NCI-H1092 (cell line): ENCODE measurements around the gene GATC.

Experiments used
- DNase-seq: peaks from one replicate; lab custom pipeline; 2025; lab: John Stamatoyannopoulos, UW

GATC gene, protein sequence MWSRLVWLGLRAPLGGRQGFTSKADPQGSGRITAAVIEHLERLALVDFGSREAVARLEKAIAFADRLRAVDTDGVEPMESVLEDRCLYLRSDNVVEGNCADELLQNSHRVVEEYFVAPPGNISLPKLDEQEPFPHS

DNA sequence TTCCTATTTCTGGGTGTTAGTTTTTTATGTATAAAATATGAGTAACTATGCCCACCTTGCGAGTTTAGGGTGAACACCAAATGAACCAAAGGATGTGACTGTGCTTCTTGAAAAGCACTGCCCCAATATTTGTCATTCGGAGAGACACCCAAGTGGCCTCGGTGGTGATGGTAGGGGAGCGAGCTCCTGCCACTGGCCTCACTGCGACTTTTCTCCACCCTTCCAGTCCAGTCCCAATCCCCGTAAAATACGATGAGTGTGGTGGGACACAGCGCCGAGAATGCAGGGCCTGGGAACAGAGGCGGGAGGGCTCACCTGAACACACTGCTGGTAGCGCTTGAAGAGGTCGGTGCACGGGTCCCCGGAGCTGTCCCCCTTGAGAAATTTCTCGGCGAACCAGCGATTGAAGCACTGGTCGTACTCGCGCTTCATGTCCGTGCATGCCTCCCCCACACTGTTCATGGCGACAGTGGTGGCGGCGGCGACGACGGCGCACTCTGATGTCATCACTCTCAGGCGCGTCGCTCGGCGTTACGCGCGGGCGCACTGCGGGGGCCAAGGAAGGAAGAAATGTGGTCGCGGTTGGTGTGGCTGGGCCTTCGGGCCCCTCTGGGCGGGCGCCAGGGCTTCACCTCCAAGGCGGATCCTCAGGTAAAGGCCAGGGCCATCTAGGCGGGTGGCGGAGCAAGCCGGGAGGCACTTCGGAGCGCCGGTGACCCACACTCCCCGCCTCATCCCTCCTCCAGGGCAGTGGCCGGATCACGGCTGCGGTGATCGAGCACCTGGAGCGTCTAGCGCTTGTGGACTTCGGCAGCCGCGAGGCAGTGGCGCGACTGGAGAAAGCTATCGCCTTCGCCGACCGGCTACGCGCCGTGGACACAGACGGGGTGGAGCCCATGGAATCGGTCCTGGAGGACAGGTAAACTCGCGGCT lies at the start of gene GATC, which contains the start of gene TRIAP1:
TSS of gene GATC (plus strand) at position 534 of the 933 bp plus-strand sequence. CDS start at position 571, 37 bp downstream.
TSS of gene TRIAP1 (minus strand) at position 474 of the 933 bp plus-strand sequence. CDS start at position 462, 12 bp downstream.
- peak; percentile 54 for DNase-seq

DNA sequence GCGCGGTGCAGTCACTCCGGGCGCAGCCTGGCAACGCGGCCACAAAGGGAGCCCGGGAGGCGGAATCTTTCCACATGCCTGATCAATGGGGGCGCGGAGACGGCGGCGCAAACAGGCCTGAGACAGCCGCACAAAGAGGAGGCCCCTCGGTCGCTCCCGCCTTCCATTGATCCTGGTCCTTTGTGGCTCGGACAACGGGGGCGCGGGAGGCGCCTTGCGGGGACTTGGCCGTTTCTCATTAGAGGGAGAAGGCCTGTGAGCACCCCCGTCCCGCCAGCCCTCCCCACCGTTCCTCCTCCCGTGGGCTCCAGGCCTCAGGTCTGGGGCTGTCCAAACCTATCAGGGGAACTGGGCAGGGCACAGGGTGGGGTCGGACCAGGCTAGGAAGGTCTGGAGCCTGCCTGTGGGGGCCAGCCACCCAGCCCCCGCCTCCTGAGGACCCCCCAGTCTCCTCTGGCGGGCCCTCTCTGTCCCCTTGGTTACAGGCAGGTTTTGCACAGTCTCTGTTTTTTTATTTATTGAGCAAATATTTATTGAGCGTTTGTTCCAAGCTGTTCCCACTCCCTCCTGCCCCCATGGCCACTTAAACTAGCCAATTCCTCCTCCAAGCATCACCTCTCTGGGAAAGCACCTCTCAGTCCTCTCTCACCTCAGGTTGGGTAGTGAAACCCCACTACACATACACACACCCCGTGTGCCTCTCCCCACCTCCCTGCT lies 48.3 kb upstream of the GATC start:
- no peak for DNase-seq

DNA sequence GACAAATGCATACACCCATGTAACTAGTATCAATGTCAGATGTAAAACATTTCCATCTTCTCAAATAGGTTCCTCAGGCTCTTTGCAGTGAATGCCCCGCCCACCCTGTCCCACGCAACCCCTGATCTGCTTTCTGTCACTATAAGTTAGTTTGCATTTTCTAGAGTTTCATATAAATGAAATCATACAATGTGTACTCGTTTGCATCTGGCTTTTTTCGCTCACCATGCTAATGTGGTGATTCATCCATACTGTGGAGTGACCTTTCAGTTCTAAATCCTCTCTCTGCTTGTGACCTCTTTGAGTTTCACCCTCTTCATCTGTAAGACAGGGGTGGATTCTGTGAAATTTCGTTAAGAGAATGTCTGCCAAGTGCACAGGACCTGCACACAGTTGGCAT lies 46.7 kb upstream of the GATC start:
- DNase-seq = no peak

DNA sequence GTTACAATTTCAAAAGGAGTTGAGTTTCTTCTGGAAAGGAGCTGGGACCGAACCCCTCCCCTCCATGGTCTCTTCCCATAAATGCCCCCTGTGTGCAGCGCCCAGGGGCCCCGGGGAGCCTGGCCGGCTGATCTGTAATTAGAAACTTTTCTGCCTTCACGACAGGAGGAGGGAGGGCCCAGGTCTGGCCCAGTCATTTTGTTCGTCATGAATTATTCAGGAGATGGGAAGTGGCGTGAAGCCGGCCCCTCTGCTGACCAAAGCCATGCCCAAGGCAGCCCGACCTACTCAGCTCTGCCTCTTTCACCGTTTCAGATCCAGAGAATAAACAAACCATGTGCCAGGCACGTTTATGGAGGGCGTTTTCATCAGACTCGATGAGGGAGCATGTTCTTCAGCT lies 44.0 kb upstream of the GATC start:
- no peak for DNase-seq

DNA sequence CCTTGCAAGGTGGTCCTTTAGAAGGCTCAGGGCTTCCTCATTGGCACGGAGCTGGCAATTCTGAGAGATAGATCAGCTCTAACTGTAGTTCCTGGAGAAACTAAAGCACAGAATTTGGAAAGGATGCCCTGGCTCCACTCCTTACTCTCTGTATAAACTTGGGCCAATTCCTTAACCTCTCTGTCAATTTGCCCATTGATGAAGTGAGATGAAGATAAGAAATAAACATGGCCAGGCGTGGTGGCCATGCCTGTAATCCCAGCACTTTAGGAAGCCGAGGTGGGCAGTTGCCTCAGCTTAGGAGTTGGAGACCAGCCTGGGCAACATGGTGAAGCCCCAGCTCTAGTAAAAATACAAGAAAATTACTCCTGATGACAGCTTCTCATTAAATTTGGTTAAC lies 42.4 kb upstream of the GATC start:
- DNase-seq = no peak

DNA sequence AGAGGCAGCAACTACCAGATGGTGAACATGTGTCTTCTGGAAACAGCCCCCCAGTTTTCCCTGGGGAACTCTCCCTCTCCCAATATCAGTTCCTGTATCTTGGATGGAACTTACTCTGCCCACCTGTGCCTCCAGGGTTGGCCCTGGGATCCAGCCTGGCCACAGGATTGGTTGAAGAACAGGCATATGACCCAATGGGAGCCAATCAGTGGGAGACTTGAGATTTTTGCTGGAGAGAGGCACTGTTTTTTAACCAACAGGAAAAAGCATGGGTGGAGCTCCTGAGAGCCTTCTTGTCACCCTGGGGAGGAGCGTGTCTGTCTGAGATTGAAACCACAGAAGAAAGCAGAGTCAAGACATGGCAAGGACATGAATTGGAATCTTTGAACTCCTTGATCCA lies 42.0 kb upstream of the GATC start:
- no peak for DNase-seq

DNA sequence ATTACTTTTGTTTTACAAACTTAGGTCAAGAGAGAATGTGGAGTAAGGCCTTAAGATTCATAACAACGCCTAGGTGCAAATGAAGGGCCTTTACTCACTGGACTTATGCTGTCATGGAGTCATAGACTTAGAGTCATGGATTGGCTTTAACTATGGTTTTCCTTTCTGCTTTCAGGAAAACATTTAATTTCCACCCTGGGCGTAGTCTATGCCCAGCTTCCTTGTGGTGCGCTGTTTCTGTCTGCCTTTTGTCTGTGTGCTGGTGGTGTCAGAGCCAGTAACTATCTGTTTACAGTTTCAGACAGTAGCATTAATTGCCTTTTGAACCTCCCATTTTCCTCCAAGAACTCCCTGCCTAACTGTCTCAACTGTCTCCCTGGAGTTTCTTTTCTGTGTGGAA lies 40.2 kb upstream of the GATC start:
- no peak for DNase-seq

DNA sequence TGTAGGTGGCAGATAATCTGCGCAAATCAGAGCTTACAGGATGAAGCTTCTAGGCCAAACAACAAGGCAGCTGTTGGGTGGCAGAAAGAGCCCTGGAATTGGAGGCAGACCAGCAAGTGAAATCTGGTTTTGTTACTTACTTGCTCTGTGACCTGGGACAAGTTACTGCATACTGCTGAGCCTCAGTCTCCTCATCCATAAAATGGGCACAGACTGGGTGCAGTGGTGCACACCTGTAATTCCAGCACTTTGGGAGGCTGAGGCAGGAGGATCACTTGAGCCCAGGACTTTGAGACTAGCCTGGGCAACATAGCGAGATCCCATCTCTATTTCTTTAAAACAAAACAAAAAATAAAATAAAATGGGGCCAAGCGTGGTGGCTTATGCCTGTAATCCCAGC lies 39.7 kb upstream of the GATC start:
- DNase-seq = no peak

DNA sequence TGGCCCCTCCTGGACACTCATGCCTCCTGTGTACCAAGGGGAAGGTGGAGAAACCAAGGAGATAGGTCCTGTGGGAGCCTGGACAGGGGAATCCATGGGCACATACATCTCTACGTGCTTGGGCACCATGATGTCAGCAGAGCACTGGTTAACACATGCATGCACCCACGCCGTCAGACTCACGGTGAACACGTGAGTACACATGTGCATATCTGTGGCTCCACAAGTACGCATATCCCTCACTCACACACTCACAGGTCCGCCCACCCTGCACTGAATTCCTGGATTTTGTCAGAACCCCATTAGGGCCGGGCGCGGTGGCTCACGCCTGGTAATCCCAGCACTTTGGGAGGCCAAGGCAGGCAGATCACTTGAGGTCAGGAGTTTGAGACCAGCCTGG lies 37.5 kb upstream of the GATC start:
- DNase-seq = no peak

DNA sequence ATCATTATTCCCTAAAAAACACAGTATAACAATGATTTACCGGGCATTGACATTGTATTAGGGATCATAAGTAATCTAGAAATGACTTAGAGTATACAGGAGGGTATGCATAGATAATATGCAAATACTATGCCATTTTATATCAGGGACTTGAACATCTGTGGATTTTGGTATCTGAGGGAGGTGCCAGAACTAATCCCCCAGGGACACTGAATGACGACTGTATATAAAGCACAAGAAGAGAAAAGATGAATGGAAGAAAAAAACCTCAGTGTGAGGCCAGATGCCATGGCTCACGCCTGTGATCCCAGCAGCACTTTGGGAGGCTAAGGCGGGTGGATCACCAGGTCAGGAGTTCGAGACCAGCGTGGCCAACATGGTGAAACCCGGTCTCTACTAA lies 33.8 kb upstream of the GATC start:
- no peak for DNase-seq

DNA sequence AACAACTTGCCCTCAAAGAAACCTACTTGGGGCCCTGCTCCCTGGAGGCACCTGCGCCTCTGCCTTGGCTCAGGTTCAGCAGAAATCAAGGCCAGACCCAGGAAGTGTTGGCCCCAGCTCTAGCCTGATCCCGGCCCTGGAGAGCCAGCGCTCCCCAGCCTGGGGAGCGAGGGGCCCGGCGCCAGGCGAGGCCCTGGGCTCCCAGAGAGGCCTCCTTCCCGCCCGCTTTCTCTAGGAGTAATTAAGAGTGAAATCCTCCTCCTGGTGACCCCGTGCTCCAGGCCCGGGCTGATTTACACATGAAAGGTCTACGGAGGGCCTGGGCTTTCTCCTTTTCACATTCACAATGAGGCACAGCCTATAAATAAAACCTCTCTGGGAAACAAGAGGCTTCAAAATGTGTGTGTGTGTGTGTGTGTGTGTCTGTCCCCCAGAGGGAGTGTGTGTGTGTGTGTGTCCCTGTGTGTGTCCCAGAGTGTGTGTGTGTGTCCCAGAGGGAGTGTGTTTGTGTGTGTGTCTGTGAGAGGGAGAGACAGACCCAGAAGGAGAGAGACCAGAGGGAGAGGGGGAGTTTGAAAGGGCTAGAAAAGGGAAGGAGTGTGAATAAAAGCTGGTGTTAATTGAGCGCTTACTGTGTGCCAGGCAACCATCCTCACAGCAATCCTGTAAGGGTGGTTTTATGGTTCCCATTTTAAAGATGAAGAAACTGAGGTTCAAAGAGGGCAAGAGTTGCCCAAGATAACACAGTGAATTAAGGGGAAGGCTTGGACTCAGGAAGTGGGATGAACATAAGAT lies 32.1 kb upstream of the GATC start:
- DNase-seq = peak; percentile 9

DNA sequence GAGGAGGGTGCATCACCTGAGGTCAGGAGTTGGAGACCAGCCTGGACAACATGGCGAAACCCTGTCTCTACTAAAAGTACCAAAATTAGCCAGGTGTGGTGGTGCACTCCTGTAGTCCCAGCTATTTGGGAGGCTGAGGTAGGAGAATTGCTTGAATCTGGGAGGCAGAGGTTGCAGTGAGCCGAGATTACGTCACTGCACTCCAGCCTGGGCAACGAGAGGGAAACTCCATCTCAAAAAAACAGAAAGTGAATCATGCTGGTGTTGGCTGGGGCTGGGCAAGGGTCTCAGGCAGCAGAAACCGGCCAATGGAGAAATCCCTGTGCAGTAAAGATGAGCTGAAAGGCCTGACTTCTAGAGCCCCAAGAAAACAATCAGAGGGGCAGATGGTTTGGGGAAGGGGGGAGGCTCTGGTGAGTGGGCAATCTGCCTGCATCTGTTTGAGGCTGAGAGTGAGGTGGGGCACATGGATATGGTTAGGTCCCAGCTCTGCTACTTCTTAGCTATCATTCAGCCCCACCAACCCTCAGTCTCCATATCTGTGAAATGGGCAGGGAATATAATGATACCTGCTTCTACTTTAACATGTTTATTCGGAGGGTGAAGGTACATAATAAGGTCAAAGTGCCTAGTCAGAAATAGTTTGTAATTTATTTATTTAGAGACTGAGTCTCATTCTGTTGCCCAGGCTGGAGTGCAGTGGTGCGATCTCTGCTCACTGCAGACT lies 29.6 kb upstream of the GATC start:
- no peak for DNase-seq

DNA sequence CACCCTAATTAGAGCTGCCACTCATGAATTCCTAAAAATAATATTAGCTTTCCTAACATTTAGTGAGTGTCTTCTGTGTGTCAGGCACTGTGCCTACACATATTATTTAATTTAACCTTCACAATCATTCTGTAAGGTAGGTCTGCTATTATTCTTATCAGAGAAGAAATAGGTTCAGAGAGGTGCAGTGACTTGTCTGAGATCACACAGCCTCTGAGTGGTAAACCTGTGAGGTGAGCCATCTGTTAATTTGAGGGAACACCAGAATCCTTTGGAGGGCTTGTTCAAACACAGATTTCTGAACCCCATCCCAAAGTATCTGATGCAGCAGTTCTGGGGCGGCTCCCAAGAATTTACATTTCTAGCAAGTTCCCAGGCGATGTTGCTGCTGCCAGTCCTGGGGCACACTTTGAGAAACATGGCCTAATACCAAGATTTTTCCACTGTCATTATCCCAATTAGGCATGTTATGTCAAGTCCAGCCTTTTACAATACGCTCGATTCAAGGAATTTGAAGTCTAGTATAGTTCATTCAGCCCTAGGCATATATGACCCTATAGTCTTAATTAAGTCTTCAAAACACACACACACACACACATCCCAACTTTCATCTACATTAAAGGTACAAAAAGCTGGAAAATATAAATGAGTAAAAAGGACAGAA lies 28.2 kb upstream of the GATC start:
- no peak for DNase-seq

DNA sequence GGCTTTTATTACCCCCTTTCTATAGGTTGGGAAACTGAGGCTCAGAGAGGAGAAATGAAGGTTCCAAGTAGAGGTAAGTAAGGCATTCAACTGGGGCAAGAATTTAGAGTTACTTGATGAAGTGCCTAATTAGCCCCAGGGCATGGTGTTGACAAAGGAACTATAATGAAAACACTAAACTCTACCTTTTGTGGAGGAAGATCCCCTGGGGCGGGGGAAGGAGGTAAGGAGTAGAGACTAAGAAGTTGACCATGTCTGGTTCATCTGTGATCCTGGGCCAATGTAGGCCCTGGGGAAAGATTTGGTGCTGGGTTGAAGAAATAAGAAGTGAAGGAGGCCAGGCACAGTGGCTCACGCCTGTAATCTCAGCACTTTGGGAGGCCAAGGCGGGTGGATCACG lies 24.5 kb upstream of the GATC start:
- no peak for DNase-seq

DNA sequence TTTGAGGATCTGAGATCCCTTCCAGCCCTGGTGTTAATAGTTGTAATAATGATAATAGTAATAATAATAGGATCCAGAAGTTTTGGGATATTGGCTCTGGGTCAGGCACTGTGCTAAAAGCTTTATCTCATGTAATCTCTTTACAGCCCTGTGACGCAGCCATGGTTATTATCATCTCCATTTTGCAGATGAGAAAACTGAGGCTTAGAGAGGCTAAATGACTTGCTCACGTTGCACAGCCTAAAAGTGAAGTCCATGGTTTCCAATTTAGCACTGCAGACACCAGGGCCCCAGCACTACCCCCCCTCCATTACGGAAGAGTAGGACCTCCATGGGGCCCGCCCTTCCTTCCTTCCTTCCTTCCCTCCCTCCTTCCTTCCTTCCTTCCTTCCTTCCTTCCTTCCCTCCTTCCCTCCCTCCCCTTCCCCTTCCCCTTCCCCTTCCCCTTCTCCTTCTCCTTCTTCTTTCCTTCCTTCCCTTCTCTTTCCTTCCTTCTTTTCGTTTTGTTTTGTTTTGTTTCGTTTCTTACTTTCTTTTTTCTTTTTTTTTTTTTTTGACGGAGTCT lies 23.3 kb upstream of the GATC start:
- no peak for DNase-seq

DNA sequence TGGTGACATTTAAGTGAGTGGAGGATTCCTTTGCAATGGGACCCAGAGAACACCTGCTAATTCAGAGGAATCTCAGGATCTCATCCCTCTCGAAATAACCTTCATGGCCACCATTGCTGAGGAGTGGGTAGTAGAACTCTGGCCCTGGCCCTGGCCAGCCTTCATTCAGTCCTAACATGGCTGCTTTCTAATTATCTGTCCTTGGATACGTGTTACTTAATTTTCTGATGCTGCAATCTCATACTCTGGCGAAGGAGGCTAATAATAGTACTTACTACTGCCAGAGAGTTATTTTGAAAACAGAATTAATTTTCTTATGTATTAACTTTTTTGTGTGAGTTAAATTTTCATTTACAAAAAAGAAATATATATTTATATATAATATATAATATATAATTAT lies 20.4 kb upstream of the GATC start:
- DNase-seq = no peak

DNA sequence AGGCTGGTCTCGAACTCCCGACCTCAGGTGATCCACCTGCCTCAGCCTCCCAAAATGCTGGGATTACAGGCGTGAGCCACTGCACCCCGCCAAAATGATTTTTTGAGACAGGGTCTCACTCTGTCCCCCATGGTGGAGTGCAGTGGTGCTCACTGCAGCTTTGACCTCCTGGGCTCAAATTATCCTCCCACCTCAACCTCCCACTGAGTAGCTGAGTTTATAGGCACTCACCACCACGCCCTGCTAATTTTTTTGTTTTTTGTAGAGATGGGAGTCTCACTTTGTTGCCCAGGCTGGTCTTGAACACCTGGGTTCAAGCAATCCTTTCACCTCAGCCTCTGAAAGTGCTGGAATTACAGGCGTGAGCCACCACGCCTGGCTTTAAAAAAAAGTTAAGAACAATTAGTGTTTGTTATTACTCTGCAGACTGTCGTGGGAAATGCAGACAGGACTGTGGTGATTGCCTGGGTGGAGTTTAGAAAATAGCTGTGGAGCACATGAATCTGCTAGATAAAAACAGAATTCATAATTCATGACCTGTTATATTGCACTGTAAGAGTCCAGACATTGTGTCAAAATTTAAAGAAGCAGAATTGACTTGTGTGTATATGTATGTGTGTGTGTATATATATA lies 17.5 kb upstream of the GATC start:
- DNase-seq = no peak

DNA sequence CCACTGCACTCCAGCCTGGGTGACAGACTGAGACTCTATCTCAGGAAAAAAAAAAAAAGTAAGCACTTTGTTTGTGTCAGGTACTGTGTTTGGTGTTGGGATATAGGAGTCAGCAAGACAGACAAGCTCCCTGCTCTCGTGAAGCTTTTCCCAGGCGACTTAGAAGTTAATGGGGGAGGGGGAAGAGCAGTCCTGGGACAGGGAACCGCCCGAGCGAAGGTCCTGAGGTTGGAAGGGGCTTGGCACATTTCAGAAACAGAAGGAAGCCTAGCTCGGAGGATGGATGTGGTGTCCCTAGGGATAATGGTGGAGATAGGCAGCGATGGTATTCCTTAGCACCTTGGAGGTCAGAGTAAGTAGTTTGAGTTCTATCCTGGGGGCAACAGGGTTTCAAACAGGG lies 16.9 kb upstream of the GATC start:
- no peak for DNase-seq

DNA sequence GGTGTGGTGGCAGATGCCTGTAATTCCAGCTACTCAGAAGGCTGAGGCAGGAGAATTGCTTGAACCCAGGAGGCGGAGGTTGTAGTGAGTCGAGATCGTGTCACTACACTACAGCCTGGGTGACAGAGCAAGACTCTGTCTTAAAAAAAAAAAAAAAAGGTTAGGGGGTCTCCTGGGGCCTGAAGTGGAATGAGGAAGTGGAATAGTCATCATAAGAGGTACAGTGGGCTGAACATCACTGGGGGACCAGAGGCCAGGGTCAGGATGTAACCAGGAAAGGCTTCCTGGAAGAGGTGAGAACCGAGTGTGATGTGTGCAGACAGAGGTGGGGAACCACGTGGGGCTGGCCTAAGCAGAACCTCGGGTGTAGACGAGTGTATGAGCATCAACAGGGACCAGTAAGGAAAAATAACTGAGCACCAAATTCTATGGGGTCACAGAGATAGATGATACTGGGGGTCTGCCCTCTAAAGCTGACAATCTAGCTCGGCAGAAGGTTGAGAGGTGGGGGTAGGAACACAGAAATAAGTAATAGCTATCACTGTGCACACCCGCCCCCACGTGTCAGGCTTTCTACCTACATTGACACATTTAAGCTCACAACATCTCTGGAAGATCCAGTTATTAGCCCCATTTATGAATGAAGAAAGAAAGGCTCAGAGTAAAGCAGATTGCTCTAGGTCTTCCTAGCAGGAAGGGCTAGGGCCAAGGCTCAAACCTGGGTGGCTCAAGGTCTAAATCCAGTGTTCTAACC lies 13.3 kb upstream of the GATC start:
- no peak for DNase-seq
